Epithelial cell of proximal tubule (primary cell): Measurements from ENCODE around the gene GPR142. TPM values are rescaled to one million over a fixed set of nuclear protein-coding genes. Genes with fewer than 3 reads are reported as not detected.

Experiments
- DNase-seq: peaks from one replicate; pipeline ENCODE4 v3.0.0-alpha.2; 2011; ENCODE audit warnings: low read depth
- H3K4me3 ChIP-seq: 2 replicates; pipeline ENCODE4 v1.5.1; 2011; ENCODE audit warnings: low read depth, mild to moderate bottlenecking, low read length
- CTCF ChIP-seq: conservative IDR thresholded peaks from 2 replicates; pipeline ENCODE4 v1.5.1; 2012; ENCODE audit warnings: low read depth, mild to moderate bottlenecking, low read length
- total RNA-seq: library from RNA; depleted of rRNA; stranded (reverse); fragments of >200 nt; gene quantifications from 2 replicates; pipeline ENCODE4 v1.2.3, GENCODE V29; 2015

GPR142 gene
- total RNA-seq, 1 donor from 2014 or later, result not detected

- no peak for TF ChIP-seq CTCF
- no peak overlapping the region for H3K4me3 ChIP-seq
- DNase-seq, result no peak
Observed at GRCh38 chr17:74410001-74410443, 42.7 kb downstream of the GPR142 start.

GRCh38 chr17:74412581-74412980, 45.3 kb downstream of the GPR142 start:
- no peak overlapping the region for H3K4me3 ChIP-seq
- no peak for DNase-seq

GRCh38 chr17:74413491-74413890, 46.2 kb downstream of the GPR142 start:
- no peak for DNase-seq
- no peak for TF ChIP-seq CTCF

More at GRCh38 chr17:74412581-74412980, 45.3 kb downstream of the GPR142 start:
- TF ChIP-seq CTCF, result no peak

GRCh38 chr17:74414510-74414909, 47.2 kb downstream of the GPR142 start:
- no peak overlapping the region for H3K4me3 ChIP-seq
- no peak for TF ChIP-seq CTCF
- DNase-seq, result no peak

More at GRCh38 chr17:74413491-74413890, 46.2 kb downstream of the GPR142 start:
- H3K4me3 ChIP-seq, result no peak overlapping the region

- no peak for DNase-seq
- no peak overlapping the region for H3K4me3 ChIP-seq
- TF ChIP-seq CTCF, result no peak
Observed at GRCh38 chr17:74415608-74416396, 48.5 kb downstream of the GPR142 start.

GRCh38 chr17:74417178-74418045, 50.1 kb downstream of the GPR142 start:
- TF ChIP-seq CTCF, result no peak
- no peak overlapping the region for H3K4me3 ChIP-seq
- peak; percentile 87 for DNase-seq
